ACHN (cell line): Measurements from ENCODE around the gene C19orf25.

Source experiments
- DNase-seq: peaks from one replicate; pipeline ENCODE4 v3.0.0-alpha.2; 2015
- in situ Hi-C: cut with HindIII; loops from 2 replicates; pipeline ENCODE4 v1.10.0; 2017; ENCODE audit warnings: low sequenced_read_pairs, low pct_ligation_motif_present, low pct_unique_long_range_greater_than_20kb

C19orf25 gene

DNA sequence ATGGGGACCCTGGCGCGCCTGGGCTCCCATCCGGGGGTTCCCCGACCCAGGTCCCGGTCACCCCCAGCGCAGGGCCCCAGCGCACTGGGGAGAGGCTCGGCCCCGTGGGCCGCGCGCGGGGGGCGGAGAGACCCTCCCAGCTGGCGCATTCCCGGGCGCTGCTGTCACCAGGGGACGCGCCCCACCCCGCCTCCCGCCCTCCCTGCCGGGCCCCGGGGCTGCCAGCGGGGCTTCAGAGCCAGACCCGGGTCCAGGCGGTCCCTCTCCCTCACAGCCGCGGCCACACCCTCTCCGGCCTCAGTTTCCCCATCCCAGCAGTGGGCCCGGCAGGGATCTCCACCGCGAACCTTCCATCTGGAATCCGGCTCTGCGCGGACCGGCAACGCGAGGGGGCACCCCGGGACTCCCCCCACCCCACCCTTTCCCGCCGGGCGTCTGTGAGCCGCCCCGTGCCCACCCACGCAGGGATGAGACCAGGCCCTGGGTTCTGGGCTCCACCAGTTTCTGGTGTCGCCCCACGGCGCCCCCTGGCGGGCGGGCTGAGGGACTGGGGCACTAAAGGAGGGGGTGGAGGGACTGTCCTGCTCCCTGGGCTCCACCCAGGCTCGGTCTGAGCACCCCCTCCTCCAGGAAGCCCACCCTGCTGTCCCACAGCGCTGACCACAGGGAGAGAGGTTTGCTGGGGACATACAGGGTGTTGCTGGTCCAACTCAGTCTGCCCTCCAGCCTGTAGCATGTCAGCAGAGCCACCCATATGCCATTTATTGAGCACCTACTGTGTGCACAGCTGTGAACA is 34.7 kb upstream of the C19orf25 start:
- peak; percentile 64 for DNase-seq
- in situ Hi-C loops: no loop called here

DNA sequence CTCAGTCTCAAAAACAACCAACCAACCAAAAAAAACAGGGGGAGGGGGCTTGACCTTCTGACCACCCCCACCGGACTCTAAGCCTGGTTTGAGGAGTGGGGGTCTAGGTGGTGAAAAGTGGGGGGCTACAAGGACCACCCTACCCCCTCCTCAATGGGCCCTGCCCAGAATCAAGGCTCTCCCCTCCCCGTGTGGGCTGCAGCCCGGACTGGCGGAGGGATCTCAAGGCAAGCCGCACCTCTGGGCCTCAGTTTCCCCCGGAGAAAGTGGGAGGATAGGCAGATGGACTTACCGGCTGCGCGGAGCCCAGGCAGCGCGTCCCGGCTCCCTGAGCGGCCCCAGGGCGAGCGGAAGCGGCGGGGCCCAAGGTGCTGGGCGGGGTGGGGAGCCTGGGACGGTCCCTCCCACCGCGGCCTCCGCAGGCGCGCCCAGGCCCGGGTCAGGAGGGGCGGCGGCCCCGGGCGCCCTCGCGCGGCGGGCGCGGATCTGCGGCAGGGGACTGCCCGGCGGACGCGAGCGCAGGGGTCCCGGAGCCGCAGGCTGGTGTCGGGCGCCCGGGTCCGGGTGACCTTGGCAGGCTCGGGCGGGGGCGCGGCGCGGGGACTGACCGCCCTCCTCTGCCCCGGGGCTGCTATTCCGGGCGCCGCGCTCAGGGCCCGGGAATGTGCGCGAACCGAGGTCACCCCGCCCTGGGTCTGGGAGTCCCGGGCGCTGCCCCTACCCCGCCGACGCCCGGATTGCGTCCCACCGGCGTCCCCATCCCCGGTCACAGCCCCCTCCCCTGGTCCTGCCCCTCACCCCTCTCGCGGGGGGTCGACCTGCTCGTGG is 33.9 kb upstream of the C19orf25 start, which contains the start of gene ADAMTSL5:
Gene ADAMTSL5 (minus strand): TSS at position 349 of the 828 bp plus-strand sequence. CDS start 2,076 bp downstream, outside the sequence.
- in situ Hi-C loops: no loop called here
- peak; percentile 72 for DNase-seq

DNA sequence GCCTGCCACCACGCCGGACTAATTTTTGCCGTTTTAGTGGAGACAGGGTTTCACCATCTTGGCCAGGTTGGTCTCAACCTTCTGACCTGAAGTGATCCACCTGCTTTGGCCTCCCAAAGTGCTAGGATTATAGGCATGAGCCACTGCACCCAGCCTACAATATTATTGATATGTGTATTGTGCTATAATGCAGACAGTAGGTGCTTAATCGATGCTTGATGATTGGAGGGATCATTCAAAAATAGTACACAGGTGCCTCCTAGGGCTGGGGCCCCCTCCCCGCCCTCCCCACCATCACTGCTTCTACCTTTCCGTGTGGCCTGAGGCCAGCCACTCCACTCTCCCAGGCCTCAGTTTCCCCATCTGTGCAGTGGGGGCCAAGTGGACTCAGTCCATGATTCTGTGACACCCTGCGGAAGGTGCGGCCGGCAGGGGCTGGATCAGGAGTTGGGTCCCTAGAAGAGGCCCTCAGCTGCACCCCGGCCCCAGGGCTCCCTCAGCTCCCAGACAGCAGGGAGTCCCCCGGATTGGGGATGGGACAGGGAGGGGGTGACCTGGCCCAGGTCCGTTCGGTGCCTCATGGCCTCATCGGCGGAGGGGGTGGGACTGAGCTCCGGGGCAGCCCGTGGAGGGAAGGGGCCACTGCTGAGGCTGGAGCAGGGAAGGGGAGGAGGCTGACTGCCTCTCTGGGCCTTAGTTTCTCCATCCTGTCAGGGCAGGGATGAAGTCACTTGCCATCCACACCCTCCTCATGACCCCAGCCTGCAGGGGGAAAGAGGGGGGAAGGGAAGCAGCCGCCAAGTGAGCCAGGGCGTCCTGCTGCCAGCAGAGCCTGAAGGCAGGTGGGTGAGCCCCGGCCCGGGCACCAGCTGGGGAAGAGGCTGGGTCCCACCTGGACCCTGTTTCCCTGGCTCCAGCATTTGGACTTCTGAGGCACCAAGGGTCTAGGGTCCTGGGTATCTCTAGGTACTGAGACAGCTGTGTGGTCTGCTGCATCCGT is 32.6 kb upstream of the C19orf25 start:
- in situ Hi-C loops: no loop called here

DNA sequence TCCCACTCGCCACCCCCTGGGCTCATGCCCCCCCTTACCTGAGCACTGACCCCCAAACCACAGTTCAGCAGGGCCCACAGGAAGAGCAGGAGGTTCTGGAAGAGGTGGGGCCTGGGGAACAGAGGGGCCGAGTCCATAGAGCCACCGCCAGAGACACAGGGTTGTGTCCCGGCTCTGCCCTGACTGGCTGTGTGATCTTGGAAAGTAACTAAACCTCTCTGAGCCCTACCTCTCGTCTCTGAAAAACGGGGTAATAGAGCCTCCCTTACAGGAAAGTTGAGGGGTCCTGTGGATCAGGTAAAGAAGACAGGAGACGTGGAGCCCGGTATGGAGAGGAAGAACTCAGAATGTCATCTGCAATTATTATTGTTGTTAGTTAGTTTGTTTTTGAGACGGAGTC is 31.8 kb upstream of the C19orf25 start:
- DNase-seq: no peak
- in situ Hi-C loops: no loop called here

More for the DNA sequence above, 32.6 kb upstream of the C19orf25 start:
- no peak for DNase-seq

DNA sequence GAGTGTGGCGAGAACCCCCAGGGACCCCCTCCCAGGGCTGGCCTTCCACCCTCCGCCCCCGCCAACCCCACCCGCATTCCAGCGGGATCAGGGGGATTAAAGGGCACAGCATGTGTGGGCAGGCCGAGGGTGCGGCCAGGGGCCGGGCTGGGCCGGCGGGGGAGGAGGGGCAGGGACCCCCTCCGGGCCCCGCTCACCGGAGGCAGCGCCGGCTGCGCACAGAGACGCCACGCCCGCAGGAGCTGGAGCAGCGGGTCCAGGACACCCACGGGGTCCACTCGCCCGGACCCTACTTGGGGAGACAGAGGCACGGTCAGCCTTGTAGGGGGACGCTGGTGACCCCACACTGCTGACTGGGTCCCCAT is 31.4 kb upstream of the C19orf25 start:
- no peak for DNase-seq
- in situ Hi-C loops: no loop called here

DNA sequence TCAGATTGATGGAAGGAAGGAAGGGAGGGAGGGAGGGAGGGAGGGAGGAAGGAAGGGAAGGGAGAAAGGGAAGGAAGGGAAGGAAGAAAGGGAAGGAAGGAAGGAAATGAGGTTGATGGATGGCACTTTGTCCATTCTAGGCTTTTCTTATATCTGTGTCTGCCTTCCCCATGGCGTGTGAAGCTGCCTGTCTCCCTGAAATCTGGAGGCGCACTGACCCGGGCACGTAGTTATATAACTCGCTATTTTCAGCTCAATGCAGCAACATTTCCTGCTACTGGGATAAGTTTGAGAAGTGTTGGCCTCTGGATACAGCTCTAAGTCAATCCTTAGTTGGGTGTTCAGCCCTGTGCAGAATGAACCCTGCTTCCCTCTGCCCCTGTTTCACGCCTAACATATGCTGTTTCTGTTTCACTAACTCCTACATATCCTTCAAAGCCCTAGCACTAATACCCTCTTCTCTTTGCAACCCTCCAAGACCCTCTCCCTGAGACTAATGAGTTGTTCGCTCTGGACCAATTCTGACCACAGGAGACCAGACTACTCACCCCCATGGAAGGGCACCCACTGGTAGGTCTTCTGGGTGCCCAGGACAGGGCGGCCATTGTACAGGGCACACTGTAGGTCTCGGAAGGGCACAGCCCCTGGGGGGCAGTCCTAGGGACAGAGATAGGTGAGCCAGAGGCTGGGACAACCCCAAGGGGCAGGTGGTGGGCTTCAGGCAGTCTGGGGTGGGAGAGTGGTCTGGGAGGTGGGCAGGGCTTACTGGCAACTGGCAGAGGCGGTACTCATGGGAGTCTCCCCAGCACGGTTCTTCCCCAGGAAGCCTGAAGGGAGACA is 30.8 kb upstream of the C19orf25 start:
- no peak for DNase-seq
- in situ Hi-C loops: no loop called here

DNA sequence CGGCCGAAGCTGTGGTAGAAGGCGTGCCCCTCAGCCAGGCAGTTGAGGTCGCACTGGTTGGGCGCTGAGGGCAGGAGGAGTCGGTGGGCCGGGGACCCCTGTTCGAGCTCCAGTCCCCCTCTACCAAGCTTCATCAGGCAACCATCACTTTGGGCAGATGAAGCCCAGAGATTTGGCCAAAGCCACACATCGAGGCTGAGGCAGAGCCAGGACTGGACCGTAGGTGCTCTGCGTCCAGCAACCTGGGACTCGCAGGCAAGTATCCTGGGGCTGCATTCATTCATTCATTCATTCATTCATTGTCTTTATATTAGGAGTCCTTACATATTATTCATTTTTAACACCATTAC is 29.5 kb upstream of the C19orf25 start:
- no peak for DNase-seq
- in situ Hi-C loops: no loop called here

DNA sequence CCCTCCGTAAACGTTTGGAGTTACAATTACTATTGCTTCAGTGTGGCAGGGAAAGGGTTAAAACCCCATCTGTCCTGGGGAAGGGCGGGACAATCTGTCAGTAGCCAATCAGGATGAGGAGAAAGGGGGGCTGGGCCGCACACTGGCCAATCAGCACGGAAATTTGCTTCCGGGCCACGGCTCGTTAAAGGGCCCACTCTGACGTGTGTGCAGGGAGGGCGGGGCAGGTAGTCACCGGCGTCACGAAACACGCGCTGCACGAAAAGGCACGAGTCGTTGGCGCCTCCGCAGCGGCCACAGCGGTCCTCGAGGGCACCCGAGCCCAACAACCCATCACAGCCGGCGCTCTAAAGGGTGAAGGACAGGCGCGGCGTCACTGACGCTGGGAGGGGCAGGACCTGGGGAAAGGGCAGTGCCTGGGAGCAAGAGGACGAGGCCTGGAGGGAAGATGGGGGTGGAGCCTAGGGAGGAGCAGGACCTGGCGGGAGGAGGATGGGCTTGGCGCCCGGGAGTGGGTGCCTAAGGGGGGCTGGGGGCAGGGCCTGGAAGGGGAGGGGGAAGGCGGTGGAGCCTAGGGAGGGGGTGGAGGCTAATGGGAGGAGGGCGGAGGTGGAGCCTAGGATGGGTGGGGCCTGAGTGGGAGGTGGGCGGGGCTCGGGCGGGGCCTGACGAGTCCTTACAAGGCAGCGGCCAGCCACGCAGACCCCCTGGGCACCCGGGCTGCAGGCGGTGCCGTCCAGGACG is 28.9 kb upstream of the C19orf25 start:
- DNase-seq: peak; percentile 89

DNA sequence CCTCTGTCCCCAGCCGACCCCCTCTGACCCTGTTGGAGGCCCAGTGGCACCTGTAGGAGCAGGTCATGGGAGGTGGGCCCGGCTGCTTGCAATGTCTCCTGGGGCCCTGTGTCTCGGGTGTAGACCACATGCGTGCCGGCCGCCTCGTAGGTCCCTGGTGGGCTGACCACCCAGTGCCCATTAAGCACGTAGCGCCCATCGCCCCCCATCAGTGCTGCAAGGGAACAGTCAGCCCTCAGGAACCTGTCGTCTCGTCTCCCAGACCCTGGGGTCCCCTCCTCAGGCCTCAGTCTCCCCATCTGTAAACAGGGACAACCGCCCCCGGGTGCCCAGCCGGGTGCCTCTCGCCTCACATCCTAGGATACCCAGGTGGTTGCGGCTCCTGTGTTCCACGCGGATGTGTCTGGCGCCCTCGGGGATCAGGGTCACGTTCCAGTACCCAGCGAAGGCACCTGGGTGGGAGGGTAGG is 28.2 kb upstream of the C19orf25 start:
- in situ Hi-C loops: no loop called here
- no peak for DNase-seq

More for the DNA sequence above, 28.9 kb upstream of the C19orf25 start:
- in situ Hi-C loops: no loop called here

DNA sequence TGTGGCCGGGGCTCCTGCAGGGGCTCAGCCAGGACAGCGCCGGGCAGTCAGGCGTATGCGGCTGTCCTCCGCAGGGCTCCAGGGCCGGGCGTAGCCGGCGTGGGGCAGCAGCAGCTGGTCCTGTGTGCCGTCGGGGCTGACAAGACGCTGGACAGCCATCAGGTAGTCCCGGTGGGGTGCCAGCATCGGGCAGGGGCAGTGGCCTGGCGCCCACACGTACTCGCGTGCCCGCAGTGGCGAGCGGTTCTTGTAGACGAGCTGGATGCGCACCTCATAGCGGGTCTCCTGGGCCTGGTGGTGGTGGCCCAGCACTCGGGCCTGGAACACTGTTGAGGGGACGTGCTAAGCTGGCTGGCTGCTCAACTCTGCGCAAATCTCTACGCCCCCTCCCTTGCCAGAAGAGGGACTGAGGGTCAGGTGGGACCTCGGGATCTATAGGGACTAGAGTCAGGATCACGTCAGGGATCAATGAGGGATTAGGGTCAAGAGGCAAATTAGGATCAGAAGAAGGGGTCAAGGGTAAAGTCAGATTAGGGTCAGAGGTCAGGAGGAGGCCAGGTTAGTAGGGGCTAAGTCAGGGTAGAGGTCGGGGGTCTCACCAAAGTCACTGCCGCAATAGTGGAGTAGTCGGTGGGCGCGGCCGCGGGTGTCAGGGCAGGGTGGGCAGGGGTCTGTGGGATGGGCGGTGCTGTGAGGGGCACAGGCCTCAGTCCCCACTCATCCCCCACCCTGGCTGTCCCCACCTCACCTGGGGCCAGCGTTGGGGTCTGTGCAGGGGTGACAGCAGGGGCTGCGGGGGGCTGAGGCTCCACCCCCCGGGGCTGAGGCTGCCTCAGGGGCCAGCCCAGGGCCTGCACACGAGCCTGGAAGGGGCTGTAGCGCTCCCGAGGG is 27.2 kb upstream of the C19orf25 start:
- DNase-seq: no peak
- in situ Hi-C loops: no loop called here

DNA sequence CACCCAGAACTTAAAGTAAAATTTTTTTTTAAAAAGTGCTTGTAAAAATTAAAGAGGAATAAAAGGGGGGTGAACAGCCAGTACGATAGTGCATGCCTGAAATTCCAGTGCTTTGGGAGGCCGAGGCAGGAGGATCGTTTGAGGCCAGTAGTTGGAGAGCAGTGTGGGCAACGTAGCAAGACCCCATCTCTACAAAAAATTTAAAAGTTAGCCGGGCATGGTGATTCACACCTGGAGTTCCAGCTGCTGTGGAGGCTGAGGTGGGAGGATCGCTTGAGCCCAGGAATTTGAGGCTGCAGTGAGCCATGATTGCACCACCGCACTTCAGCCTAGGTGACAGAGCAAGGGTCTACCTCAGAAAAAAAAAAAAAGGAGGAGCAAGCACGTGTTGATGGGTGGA is 26.0 kb upstream of the C19orf25 start:
- no peak for DNase-seq
- in situ Hi-C loops: no loop called here

DNA sequence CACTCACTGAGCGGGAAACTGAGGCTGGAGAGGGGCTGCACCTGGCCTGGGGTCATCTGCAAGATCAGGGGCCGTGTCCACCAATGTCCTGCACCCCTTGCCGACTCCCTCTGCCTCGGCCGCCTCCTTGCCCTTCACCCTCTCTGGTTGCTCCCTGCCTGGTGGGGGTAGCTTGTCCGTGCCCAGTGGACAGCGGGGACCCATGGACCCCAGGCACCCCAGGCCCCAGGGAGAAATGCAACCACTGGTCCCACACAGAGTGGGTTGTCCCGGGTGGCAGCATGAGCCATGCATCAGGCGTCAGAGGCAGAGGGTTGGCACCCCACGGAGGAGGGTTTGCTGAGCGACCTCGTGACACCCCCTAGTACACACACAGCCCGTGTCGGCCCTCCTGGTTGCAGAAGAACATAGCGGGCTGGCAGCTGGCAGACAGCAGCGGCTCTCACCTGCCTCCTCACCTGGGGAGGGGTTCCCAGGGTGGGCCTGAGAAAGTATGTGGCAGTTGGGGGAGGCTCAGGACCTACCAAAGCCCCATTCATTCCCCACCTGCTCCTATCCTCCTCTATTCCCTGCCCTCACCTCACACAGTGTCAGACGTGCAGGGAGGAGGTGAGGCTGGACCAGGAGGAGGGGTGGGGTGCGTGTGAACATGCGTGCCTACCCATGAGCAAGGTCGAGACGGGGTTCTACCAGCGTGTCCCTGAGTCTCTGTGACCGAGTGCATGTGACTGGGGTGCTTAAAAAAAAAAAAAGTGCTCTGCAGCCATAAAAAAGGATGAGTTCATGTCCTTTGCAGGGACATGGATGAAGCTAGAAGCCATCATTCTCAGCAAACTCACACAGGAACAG is 25.1 kb upstream of the C19orf25 start:
- in situ Hi-C loops: no loop called here
- DNase-seq: no peak

DNA sequence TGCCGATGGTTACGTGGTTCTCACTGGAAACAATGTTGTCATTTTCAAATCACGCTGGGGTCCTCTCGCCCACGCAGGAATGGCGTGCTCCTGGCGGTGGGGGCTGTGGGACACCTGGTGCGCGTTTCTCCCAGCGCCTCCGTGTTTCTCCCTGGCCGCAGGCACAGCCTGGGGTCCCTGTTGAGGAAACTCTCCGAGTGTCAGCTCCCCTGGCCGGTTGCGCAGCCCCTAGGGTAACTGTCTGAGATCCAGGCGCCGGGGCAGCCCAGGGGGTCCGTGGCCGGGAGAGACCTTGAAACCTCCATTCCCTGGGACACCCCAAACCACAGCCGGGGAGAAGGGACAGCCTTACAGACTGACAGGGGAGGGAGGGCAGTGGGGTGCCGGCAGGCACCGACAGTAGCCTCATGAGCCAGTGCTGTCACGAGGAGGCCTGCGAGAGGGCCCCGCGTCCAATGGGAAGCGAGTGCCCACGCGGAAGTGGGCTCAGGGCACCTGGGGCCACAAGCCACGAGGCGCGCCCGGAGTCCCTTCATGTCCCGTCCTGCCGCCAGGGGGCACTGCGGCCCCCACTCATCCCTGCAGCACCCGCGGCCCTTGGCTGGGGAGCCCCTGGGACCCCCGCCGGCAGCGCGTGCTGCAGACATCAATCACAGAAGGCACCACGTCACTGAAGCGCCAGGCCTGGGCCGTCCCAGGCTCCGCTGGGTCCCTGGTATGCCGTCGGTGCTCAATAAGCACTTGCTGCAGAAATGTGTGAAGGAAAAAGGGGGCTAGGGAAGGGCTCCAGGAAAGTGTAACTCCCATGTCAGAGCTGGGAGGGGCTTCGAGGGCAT is 24.3 kb upstream of the C19orf25 start:
- in situ Hi-C loops: no loop called here
- peak; percentile 43 for DNase-seq

DNA sequence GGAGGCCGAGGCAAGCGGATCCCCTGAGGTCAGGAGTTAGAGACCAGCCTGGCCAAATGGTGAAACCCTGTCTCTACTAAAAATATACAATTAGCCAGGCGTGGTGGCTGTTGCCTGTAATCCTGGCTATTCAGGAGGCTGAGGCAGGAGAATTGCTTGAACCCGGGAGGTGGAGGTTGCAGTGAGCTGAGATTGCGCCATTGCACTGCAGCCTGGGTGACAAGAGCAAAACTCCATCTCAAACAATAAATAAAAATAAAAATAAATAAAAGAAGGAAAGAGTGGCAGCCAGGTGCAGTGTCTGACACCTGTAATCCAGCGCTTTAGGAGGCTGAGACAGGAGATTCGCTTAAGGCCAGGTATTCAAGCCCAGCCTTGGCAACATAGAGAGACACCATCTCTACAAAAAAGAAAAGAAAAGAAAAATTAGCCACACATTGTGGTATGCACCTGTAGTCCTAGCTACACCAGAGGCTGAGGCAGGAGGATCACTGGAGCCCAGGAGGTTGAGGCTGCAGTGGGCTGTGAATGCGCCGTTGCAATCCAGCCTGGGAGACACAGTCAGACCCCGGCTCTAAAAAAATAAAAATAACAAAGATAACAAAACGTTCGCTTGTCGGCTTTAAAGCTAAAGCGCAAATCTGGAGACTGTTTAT is 23.5 kb upstream of the C19orf25 start:
- in situ Hi-C loops: no loop called here

More for the DNA sequence above, 23.5 kb upstream of the C19orf25 start:
- DNase-seq: no peak
